A549 (cell line): ENCODE results near the gene ANO4. TPM values are rescaled to one million over a fixed set of nuclear protein-coding genes. Genes with fewer than 3 reads are reported as not detected.

ENCODE experiments used
- ATAC-seq, 2 experiments: fragments of 200-7000 bp in 1 of 2; fragments of >200 bp in 1 of 2; cut with Nextera tagmentation in 1 of 2; cut with Tn5 transposase in 1 of 2; 3 replicates each; pipeline versions ENCODE4 v1.8.0 to v1.9.1; 2018 to 2020; ENCODE audit warnings: mild to moderate bottlenecking in 1 of 2, moderate library complexity in 1 of 2
- CTCF ChIA-PET: fragments of 300-600 bp; sonication (Branson Sonifier 250); formaldehyde crosslinking; extraction: SDS; loops from one replicate; lab custom pipeline; 2021; ENCODE audit warnings: antibody characterized with exemption, inconsistent platforms; lab: Yijun Ruan, JAX
- POLR2A ChIA-PET: fragments of 350-600 bp; formaldehyde crosslinking; extraction: SDS; loops from one replicate; lab custom pipeline; 2021; ENCODE audit warnings: antibody characterized with exemption, inconsistent platforms; lab: Yijun Ruan, JAX
- DNase-seq, 2 experiments: peaks; one replicate each; pipeline versions ENCODE4 v3.0.0 to v3.0.0-alpha.2; 2011 to 2016; ENCODE audit warnings: low read depth in 1 of 2, low spot score in 1 of 2
- FAIRE-seq: peaks from 2 replicates; lab custom pipeline; 2011; peaks lifted over from hg19 to GRCh38; lab: Jason Lieb, UNC
- H3K27ac ChIP-seq, 2 experiments: fragments of >200 bp; sonication (Bioruptor Twin); formaldehyde crosslinking; 3 replicates each; pipeline ENCODE4 v1.5.1; 2016 to 2017
- H3K4me1 ChIP-seq: fragments of >200 bp; sonication (Bioruptor Twin); formaldehyde crosslinking; 3 replicates; pipeline ENCODE4 v1.6.1; 2016
- H3K4me2 ChIP-seq: fragments of >200 bp; sonication (Bioruptor Twin); formaldehyde crosslinking; 3 replicates; pipeline ENCODE4 v1.6.1; 2016
- H3K4me3 ChIP-seq: fragments of >200 bp; sonication (Bioruptor Twin); formaldehyde crosslinking; 3 replicates; pipeline ENCODE4 v1.5.1; 2016
- H3K9me3 ChIP-seq: fragments of >200 bp; sonication (Bioruptor Twin); formaldehyde crosslinking; 3 replicates; pipeline ENCODE4 v1.6.1; 2016
- BHLHE40 ChIP-seq: IDR thresholded peaks from 2 replicates; pipeline ENCODE4 v1.6.1; 2012; ENCODE audit warnings: low read depth, low read length, inconsistent platforms
- CBX8 ChIP-seq: fragments of 200-600 bp; sonication (generic); IDR thresholded peaks from 2 replicates; pipeline ENCODE4 v1.6.1; 2016
- CHD2 ChIP-seq: fragments of 150-350 bp; IDR thresholded peaks from 2 replicates; pipeline ENCODE4 v1.6.1; 2014; ENCODE audit warnings: low read length; ENCODE audit not compliant: partially characterized antibody
- EP300 ChIP-seq, 2 experiments: fragments of >200 bp; sonication (Bioruptor Twin); formaldehyde crosslinking; IDR thresholded peaks; 2 replicates in 1 of 2; 3 replicates in 1 of 2; pipeline ENCODE4 v1.6.1; 2016 to 2017
- FOSB ChIP-seq: fragments of 250-450 bp; sonication (Bioruptor Pico); IDR thresholded peaks from 2 replicates; pipeline ENCODE4 v1.5.0; 2020; ENCODE audit warnings: mild to moderate bottlenecking, moderate library complexity
- HDAC2 ChIP-seq: fragments of 200-600 bp; sonication (generic); IDR thresholded peaks from 2 replicates; pipeline ENCODE4 v1.6.1; 2016
- HOXA7 ChIP-seq: fragments of 250-450 bp; sonication (Bioruptor Pico); IDR thresholded peaks from 2 replicates; pipeline ENCODE4 v1.5.0; 2020; ENCODE audit warnings: mild to moderate bottlenecking, moderate library complexity
- HOXB5 ChIP-seq: fragments of 250-450 bp; sonication (Bioruptor Pico); IDR thresholded peaks from 2 replicates; pipeline ENCODE4 v1.5.0; 2020; ENCODE audit warnings: mild to moderate bottlenecking, moderate library complexity
- JUNB ChIP-seq: fragments of >200 bp; sonication (Bioruptor Twin); formaldehyde crosslinking; IDR thresholded peaks from 2 replicates; pipeline ENCODE4 v1.6.1; 2016
- KDM1A ChIP-seq: fragments of 200-600 bp; sonication (generic); IDR thresholded peaks from 2 replicates; pipeline ENCODE4 v1.6.1; 2016; ENCODE audit warnings: low read depth, mild to moderate bottlenecking
- MYC ChIP-seq: IDR thresholded peaks from 2 replicates; pipeline ENCODE4 v1.6.1; 2012; ENCODE audit warnings: mild to moderate bottlenecking, inconsistent platforms, low read length, improper control_type of control experiment, borderline replicate concordance
- NPAS2 ChIP-seq: fragments of 250-450 bp; sonication (Bioruptor Pico); IDR thresholded peaks from 2 replicates; pipeline ENCODE4 v1.8.0; 2022; ENCODE audit warnings: mild to moderate bottlenecking, moderate library complexity, borderline replicate concordance
- NR3C1 ChIP-seq: fragments of >200 bp; sonication (Bioruptor Twin); formaldehyde crosslinking; IDR thresholded peaks from 3 replicates; pipeline ENCODE4 v1.6.1; 2017
- PHF8 ChIP-seq: fragments of 200-600 bp; sonication (generic); IDR thresholded peaks from 2 replicates; pipeline ENCODE4 v1.6.1; 2016; ENCODE audit warnings: low read depth, mild to moderate bottlenecking, antibody characterized with exemption, moderate library complexity, borderline replicate concordance
- POLR2A ChIP-seq: IDR thresholded peaks from 2 replicates; pipeline ENCODE4 v1.6.1; 2012; ENCODE audit warnings: mild to moderate bottlenecking, low read length
- POLR2AphosphoS2 ChIP-seq: conservative IDR thresholded peaks from 2 replicates; pipeline ENCODE4 v1.6.1; 2012; ENCODE audit warnings: low read length, improper control_type of control experiment, inconsistent platforms
- RAD21 ChIP-seq, 2 experiments: fragments of >200 bp in 1 of 2; sonication (Bioruptor Twin) in 1 of 2; formaldehyde crosslinking in 1 of 2; IDR thresholded peaks in 1 of 2; conservative IDR thresholded peaks in 1 of 2; 2 replicates in 1 of 2; 3 replicates in 1 of 2; pipeline ENCODE4 v1.6.1; 2012 to 2018; ENCODE audit warnings: inconsistent platforms in 1 of 2
- RARB ChIP-seq: fragments of 250-450 bp; sonication (Bioruptor Pico); IDR thresholded peaks from 2 replicates; pipeline ENCODE4 v1.8.0; 2021; ENCODE audit warnings: mild to moderate bottlenecking, moderate library complexity
- RFX5 ChIP-seq: fragments of 450-650 bp; IDR thresholded peaks from 2 replicates; pipeline ENCODE4 v1.7.1; 2014; ENCODE audit warnings: antibody characterized with exemption, mild to moderate bottlenecking, moderate library complexity
- SMC3 ChIP-seq: fragments of >200 bp; sonication (Bioruptor Twin); formaldehyde crosslinking; IDR thresholded peaks from 3 replicates; pipeline ENCODE4 v1.6.1; 2018; ENCODE audit warnings: inconsistent platforms
- ZFP36 ChIP-seq: fragments of 450-650 bp; IDR thresholded peaks from 2 replicates; pipeline ENCODE4 v1.6.1; 2014; ENCODE audit warnings: borderline replicate concordance; ENCODE audit not compliant: partially characterized antibody
- ZSCAN20 ChIP-seq: fragments of 250-450 bp; sonication (Bioruptor Pico); IDR thresholded peaks from 2 replicates; pipeline ENCODE4 v1.8.0; 2022; ENCODE audit warnings: mild to moderate bottlenecking, moderate library complexity
- WGBS: methylation state at CpG from one replicate; pipeline ENCODE4 v1.1.6; 2017; ENCODE audit errors: missing lambda C conversion rate; 5-methylcytosine and 5-hydroxymethylcytosine counted together
- polyA plus RNA-seq, 4 experiments: library from polyadenylated mRNA; depleted of rRNA in 3 of 4; stranded (reverse); fragments of >200 nt; fragmentation: RNase III in 1 of 4; extraction: RNeasy Plus Mini Kit Qiagen cat#74134 plus additional on column Dnase treatment in 1 of 4; gene quantifications; 2 replicates in 3 of 4; 3 replicates in 1 of 4; pipeline ENCODE4 v1.2.3, GENCODE V29; 2011 to 2017
- TF ChIP-seq, protein P1 (sequence below): fragments of >200 bp; sonication (Bioruptor Twin); formaldehyde crosslinking; IDR thresholded peaks from 3 replicates; pipeline ENCODE4 v1.6.1; 2016
- TF ChIP-seq, protein P2 (sequence below): IDR thresholded peaks from 2 replicates; pipeline ENCODE4 v1.6.1; 2012
- TF ChIP-seq, protein P3 (sequence below): fragments of >200 bp; sonication (Bioruptor Twin); formaldehyde crosslinking; IDR thresholded peaks from 3 replicates; pipeline ENCODE4 v1.5.1; 2016

Gene ANO4
- polyA plus RNA-seq, 2 of the 4 experiments (the other 2 are of a cell fraction), result 0.17 TPM; not detected in 1

DNA sequence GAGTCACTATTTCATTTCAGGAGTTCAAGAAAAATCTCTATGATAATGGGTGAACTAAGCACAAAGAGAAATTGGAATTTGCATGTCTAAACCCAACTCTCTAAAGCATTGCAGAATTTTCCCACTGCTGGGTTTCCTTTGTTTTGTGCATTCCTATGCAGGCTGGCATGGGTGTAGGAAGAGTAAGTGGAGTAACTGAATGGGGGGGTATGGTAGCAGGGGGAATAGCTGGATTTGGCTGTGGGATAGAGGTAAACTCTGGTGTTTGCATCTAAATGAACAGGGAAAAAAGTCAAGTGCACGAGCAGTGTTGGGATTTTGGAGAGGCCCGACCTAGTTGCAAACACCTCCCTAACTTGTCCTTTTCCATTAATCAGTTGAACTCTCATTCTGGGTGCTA, 159.1 kb downstream of the ANO4 start (continued):
- no peak for TF ChIP-seq PHF8
- TF ChIP-seq, all 56 proteins: peak for 0

DNA sequence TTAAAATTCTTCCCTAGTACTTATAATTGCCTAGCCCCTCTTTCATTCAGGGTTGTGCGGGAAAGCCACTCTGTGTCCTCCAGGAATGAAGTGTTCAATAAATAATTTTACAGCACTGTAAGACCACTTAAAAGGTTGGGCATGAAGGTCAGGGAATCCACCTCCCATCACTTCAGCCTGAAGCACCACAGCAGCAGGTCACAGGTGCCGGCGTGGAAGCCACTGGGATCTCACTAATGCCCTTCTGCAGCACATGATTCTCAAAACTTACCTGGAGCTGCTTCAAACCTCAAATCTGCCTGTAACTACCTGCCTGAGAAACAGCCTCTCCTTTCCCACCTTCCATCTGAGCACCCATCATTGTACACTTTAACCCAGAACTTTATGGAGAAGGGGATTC, 159.5 kb downstream of the ANO4 start:
- ATAC-seq (no peak), DNase-seq (no peak), FAIRE-seq (no peak)
- H3K27ac ChIP-seq, result no peak overlapping the region
- CTCF ChIA-PET, result no interaction called here
- no peaks in the 10 kb centered on the region for H3K4me1 ChIP-seq
- no peak overlapping the region for H3K4me2 ChIP-seq
- WGBS, result 32% methylated on average over 3 of the region's 3 CpGs
- H3K9me3 ChIP-seq, result no peaks in the 10 kb centered on the region
- H3K4me3 ChIP-seq, result no peak overlapping the region
- POLR2A ChIA-PET, result no interaction called here
- TF ChIP-seq, protein P1, sequence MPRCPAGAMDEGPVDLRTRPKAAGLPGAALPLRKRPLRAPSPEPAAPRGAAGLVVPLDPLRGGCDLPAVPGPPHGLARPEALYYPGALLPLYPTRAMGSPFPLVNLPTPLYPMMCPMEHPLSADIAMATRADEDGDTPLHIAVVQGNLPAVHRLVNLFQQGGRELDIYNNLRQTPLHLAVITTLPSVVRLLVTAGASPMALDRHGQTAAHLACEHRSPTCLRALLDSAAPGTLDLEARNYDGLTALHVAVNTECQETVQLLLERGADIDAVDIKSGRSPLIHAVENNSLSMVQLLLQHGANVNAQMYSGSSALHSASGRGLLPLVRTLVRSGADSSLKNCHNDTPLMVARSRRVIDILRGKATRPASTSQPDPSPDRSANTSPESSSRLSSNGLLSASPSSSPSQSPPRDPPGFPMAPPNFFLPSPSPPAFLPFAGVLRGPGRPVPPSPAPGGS, result no peak
- no peak for TF ChIP-seq BHLHE40
- TF ChIP-seq NPAS2 (CRISPR knock-in tag), result no peak
- TF ChIP-seq NR3C1, result no peak
- no peak for TF ChIP-seq ZFP36
- TF ChIP-seq, protein P2, sequence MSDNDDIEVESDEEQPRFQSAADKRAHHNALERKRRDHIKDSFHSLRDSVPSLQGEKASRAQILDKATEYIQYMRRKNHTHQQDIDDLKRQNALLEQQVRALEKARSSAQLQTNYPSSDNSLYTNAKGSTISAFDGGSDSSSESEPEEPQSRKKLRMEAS, result no peak
- TF ChIP-seq, protein P3, sequence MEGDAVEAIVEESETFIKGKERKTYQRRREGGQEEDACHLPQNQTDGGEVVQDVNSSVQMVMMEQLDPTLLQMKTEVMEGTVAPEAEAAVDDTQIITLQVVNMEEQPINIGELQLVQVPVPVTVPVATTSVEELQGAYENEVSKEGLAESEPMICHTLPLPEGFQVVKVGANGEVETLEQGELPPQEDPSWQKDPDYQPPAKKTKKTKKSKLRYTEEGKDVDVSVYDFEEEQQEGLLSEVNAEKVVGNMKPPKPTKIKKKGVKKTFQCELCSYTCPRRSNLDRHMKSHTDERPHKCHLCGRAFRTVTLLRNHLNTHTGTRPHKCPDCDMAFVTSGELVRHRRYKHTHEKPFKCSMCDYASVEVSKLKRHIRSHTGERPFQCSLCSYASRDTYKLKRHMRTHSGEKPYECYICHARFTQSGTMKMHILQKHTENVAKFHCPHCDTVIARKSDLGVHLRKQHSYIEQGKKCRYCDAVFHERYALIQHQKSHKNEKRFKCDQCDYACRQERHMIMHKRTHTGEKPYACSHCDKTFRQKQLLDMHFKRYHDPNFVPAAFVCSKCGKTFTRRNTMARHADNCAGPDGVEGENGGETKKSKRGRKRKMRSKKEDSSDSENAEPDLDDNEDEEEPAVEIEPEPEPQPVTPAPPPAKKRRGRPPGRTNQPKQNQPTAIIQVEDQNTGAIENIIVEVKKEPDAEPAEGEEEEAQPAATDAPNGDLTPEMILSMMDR, result no peak
- no peak for TF ChIP-seq RFX5
- TF ChIP-seq HOXA7 (CRISPR knock-in tag), result no peak
- no peak for TF ChIP-seq POLR2A
- TF ChIP-seq JUNB, result no peak
- no peak for TF ChIP-seq RAD21 (conservative IDR thresholded peaks at IDR 0.05 in 1 of 2, IDR thresholded peaks at IDR 0.05 in 1 of 2)
- no peak for TF ChIP-seq HDAC2
- TF ChIP-seq KDM1A, result no peak

DNA sequence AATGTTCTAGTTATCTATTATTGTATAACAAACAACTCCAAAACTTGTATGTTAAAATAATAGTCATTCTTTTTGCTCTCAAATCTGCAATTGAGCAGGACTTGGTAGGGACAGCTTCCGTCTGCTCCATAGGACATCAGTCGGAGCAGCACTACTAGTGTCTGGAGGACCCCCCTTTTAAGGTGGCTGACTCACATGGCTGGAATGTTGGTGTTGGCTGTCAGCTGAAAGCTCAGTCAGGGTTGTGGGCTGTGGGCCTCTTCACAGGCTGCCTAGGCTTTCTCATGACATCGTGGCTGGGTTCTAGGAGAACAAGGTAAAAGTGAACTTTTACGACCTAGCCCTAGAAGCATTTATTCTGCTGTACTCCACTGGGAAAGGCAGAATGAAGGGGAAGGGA, 160.6 kb downstream of the ANO4 start:
- 5% methylated on average over 4 of the region's 4 CpGs for WGBS
- POLR2A ChIA-PET, result no interaction called here
- no peak for TF ChIP-seq JUNB
- TF ChIP-seq MYC, result no peak
- no peak for TF ChIP-seq CBX8
- no peak for TF ChIP-seq CHD2
- no peak for TF ChIP-seq NPAS2 (CRISPR knock-in tag)
- TF ChIP-seq BHLHE40, result no peak
- TF ChIP-seq ZSCAN20, result no peak
- TF ChIP-seq FOSB (CRISPR knock-in tag), result no peak
- no peak for TF ChIP-seq SMC3
- TF ChIP-seq, protein P3, result no peak
- TF ChIP-seq NR3C1, result no peak
- TF ChIP-seq, protein P2, result no peak
- TF ChIP-seq HOXB5 (CRISPR knock-in tag), result no peak
- no peak for TF ChIP-seq POLR2AphosphoS2
- no peak for TF ChIP-seq EP300 (IDR thresholded peaks at IDR 0.05)
- TF ChIP-seq RARB (CRISPR knock-in tag), result no peak
- Histone ChIP-seq H3K4me3 (no peak overlapping the region), H3K4me2 (no peak overlapping the region), H3K27ac (no peak overlapping the region), H3K4me1 (no peaks in the 10 kb centered on the region), H3K9me3 (no peaks in the 10 kb centered on the region)
- FAIRE-seq, result no peak
- DNase-seq, result no peak
- ATAC-seq, result no peak
- CTCF ChIA-PET, result no interaction called here
